Activated naive CD4-positive, alpha-beta T cell treated with anti-CD3 and anti-CD28 coated beads, Interleukin-2, amount 10 ng/mL, durations not matched to agents 7 days and 5 days (primary cell): ENCODE results near the gene DEFB108B.
"Not testable (repeated sequence)": the region's sequence is repeated elsewhere in the genome, so short reads cannot be mapped to it uniquely, and the experiment has no call there.

Experiments used
- CTCF ChIA-PET: fragments of 350-600 bp; sonication (Branson Sonifier 250); formaldehyde crosslinking; loops from one replicate; lab custom pipeline; 2021; ENCODE audit warnings: antibody characterized with exemption; lab: Charles Lee
- DNase-seq: peaks from one replicate; pipeline ENCODE4 v3.0.0-alpha.2; 2020
- H3K27ac Mint-ChIP-seq: one replicate; pipeline ENCODE4 v1.8.0; 2021; ENCODE audit warnings: mild to moderate bottlenecking, moderate library complexity, mixed read lengths
- H3K27me3 Mint-ChIP-seq: one replicate; pipeline ENCODE4 v1.8.0; 2021; ENCODE audit warnings: mild to moderate bottlenecking, mixed read lengths
- H3K36me3 Mint-ChIP-seq: one replicate; pipeline ENCODE4 v1.8.0; 2021; ENCODE audit warnings: mixed read lengths
- H3K4me1 Mint-ChIP-seq: one replicate; pipeline ENCODE4 v1.8.0; 2021; ENCODE audit warnings: mixed read lengths
- H3K4me3 Mint-ChIP-seq: one replicate; pipeline ENCODE4 v1.8.0; 2021; ENCODE audit warnings: mild to moderate bottlenecking, moderate library complexity, mixed read lengths
- H3K9me3 Mint-ChIP-seq: one replicate; pipeline ENCODE4 v1.8.0; 2021; ENCODE audit warnings: mixed read lengths

DEFB108B gene, protein sequence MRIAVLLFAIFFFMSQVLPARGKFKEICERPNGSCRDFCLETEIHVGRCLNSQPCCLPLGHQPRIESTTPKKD

DNA sequence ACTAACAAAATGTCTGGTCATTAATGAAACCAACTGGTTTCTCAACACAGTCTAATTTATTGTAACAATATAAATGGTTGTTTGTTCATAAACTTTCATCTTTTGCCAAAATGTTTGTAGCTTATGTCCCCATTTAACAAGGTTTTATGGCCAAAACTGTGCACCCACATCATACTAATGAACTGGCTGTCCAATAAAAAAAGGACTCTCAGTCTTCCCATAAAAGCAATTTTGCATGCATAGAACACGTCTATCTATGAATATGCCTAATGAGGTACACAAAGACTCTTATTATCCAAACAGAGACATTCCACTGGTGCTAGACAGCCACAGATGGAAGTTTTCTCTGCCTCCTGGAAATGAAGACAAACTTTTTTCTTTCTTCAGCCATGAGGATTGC is at the start of gene DEFB108B:
TSS of gene DEFB108B (plus strand) at position 390 of the 400 bp plus-strand sequence. CDS start at position 390, 0 bp downstream.
- H3K9me3 Mint-ChIP-seq, H3K27me3 Mint-ChIP-seq, CTCF ChIA-PET, H3K36me3 Mint-ChIP-seq, H3K4me3 Mint-ChIP-seq, DNase-seq, H3K27ac Mint-ChIP-seq: not testable (repeated sequence)
- H3K4me1 Mint-ChIP-seq: peaks cover 10% of the 10 kb centered on the region

DNA sequence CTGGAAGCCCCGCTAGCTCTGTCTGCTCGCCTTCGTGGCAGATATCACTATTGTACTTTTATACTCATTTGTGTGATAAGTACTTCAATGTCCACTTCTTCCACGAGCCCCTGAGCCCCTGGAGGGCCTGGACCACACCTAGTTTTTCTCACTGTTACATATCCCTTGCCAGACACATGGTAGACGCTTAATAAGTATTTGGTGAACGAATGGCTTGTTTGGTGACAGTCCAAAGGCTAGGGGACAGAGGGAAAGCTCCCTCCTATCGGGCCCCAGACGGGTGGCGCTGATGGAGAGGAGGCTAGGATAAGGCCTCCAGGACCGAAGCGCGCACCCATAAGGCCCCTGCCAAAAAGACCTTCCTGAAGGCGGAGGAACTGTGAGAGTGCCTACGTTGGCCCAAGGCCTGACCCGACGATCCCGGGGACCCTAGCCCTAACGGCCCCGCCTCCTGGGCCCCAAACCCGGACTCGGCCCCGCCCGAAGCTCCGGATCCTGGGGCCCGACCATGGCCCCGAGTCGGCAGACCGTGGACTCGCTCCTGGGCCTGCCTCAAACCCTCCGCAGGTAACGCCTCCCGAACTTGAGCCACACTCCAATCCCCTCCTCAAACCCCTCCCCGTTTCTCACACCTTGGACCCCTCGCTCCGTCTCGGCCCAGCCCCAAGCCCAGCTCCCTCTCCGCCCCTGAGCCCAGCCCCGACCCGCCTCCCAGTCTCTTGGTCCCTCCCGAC is 46.7 kb upstream of the DEFB108B start:
- Mint-ChIP-seq H3K4me1 (peaks cover 27% of the 10 kb centered on the region), H3K4me3 (peak overlapping the region; percentile 92), H3K27ac (peak overlapping the region; percentile 98), H3K27me3 (peaks cover 21% of the 10 kb centered on the region)
- H3K36me3 Mint-ChIP-seq, H3K9me3 Mint-ChIP-seq, DNase-seq, CTCF ChIA-PET: not testable (repeated sequence)

DNA sequence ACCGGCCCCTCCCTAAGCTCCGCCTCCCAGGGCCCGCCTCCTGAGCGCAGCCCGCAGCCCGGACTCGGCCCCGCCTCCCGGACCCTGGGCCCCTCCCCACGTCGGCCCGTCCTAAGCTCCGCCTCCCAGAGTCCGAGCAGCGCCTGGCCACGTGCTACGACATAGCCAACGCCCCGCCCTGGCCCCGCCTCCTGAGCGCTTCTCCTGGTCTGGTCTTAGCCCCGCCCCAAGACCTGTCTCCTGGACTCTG is 46.2 kb upstream of the DEFB108B start:
- DNase-seq: peak; percentile 99
- Mint-ChIP-seq H3K27me3 (peaks cover 16% of the 10 kb centered on the region), H3K4me3 (peak overlapping the region; percentile 92), H3K27ac (peak overlapping the region; percentile 98), H3K4me1 (peaks cover 27% of the 10 kb centered on the region)
- H3K9me3 Mint-ChIP-seq, CTCF ChIA-PET, H3K36me3 Mint-ChIP-seq: not testable (repeated sequence)

DNA sequence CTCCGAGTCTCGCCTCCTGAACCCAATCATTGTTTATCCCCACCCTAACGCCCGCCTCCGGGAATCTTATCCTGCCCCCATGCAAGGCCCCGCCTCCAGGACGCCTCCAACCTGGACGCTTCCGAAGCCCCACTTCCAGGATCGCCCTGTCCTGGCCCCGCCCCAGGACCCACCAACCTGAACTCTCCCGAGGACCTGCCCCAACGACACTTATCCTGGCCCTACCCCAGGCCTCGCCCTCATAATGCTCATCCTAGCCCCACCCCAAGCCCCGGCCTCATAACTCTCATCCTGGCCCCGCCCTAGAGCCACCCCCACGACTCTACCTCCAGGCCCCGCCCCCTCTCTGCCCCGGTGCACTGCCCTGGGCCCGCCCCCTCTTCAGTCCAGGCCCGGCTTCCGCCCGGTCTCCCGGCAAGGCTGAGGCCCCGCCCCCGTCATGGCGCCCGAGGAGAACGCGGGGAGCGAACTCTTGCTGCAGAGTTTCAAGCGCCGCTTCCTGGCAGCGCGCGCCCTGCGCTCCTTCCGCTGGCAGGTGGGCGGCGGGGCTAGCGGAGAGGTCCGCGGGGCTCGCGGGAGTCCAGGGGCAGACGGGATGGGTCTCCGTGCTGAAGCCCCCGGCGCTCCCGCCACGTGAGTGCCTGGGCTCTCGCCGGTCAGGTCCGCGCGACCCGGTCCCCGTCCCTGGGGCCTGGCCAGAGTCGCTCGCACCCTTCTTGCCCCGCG is 45.7 kb upstream of the DEFB108B start:
- DNase-seq: peak; percentile 98
- Mint-ChIP-seq H3K4me3 (peak overlapping the region; percentile 92), H3K36me3 (no peaks in the 10 kb centered on the region), H3K27me3 (peaks cover 15% of the 10 kb centered on the region), H3K9me3 (no peaks in the 10 kb centered on the region), H3K27ac (peak overlapping the region; percentile 98), H3K4me1 (peaks cover 27% of the 10 kb centered on the region)
- CTCF ChIA-PET: no interaction called here

DNA sequence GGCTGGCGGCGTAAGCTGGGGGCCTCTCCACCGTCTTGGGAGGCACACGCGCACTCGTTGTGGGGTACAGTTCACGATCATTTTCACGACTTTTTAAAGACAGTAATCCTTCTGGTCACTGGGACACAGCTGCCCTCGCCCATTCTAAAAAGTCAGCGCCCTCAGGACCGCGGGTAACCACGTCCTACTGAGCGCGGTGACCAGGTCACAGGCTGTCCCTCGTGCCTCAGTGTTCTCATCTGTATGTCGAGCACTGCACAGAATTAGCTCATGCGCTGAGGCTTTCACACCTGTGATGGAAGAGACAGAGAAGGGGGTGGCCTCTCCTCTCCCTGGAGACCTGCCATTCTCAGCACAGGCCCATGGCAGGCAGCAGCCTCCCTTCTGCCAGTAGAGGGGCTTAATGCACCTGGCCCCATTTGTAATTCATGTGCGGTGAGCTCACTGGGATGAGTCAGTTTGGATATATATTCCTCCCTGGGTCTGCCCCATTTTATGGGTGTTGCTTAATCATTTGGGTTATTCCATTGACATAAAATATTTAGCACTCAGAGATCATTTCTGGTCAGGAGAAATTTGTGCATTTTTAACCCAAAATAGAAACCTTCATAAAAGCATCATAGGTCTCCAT is 45.1 kb upstream of the DEFB108B start:
- Mint-ChIP-seq H3K4me1 (peaks cover 32% of the 10 kb centered on the region), H3K27me3 (peaks cover 11% of the 10 kb centered on the region), H3K27ac (peak overlapping the region; percentile 89), H3K4me3 (peak overlapping the region; percentile 92)
- H3K9me3 Mint-ChIP-seq, H3K36me3 Mint-ChIP-seq, CTCF ChIA-PET: not testable (repeated sequence)
- DNase-seq: peak; percentile 38

DNA sequence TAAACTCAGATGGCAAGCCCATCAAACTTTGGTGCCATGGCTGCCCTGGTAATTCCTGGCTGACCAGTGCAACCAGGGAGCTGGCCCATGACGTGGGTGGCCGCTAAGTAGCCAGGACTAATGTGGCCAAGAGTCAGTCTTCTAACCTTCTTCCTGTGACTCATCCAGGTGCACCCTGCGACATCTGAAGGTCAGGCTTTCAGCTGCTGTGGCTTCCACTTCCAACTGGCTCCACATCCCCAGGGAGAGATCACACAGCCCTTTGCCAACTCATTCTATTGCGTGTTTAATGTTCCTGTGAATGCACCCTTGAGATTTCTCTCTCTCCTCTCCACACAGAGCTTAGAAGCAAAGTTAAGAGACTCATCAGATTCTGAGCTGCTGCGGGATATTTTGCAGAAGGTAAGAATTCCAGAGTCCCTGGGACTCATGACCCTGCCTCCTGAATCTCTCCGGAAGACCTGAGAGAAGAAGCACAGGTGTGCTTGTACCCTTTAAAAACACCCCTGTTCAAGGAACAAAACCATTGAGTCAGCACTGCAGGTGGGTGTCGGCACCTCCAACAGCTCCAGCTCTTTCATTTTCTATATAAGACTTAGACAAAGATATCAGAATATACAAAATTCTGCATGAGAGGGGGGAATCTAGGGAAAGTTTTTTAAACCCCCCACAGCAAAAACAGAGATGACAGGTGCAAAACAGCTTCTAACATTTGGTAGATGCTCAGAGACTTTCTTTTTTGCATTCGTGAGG is 43.4 kb upstream of the DEFB108B start:
- not testable (repeated sequence) for DNase-seq, H3K9me3 Mint-ChIP-seq, H3K27me3 Mint-ChIP-seq, H3K36me3 Mint-ChIP-seq, H3K27ac Mint-ChIP-seq, H3K4me3 Mint-ChIP-seq
- CTCF ChIA-PET: interaction anchor here (0.7 kb wide), 1 partner anchor 10 kb away, joined by 3 read pairs; no protein-coding TSS in a partner anchor
- H3K4me1 Mint-ChIP-seq: peaks cover 32% of the 10 kb centered on the region

DNA sequence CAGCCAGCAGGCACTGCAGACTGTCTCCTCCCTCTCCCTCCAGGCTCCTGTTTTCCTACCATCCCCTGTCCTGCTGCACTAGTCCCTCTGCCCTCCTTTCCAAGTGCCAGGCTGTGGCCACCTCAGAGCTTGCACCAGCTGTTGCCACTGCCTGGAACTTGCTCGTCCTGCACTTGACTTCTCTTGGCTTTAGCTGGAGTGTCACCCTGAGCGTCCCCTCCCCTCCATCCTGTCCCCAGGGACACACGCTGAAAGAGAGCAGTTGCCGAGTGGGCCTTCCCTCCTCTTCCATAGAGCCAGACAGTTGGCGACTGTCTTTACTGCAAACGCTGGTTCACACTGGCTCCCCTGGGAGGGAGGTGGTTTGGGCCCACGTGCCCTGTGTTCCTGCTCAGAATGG is 41.9 kb upstream of the DEFB108B start:
- CTCF ChIA-PET, H3K27ac Mint-ChIP-seq, H3K4me3 Mint-ChIP-seq: not testable (repeated sequence)

DNA sequence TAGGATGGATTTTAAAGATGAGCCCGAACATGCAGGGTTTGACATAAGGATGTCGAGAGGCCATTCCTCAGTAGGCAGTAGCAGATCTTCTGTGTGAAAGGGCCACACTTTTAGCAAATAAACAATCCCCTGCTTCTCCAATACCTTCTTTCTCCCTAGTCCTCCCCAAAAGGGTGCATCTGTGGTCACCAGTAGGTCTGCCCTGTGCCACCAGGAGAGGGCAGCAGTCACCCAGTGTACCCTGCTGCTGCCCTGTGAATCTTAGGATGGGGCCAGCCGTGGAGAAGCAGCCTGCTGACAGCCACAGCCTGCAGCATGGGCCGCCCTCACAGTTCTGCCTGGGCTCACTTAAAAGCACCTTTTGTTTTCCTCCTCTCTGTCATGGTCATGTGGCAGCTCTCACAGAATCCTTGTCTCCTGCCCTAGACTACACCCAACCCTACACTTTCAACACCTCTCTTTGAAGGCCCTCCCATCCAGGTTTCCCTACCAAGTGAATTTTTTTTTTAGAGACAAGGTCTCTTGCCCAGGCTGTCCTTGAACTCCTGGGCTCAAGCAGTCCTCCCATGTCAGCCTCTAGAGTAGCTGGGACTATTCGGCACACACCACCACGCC is 40.3 kb upstream of the DEFB108B start:
- H3K36me3 Mint-ChIP-seq, H3K27ac Mint-ChIP-seq, H3K9me3 Mint-ChIP-seq, H3K4me3 Mint-ChIP-seq, CTCF ChIA-PET, H3K27me3 Mint-ChIP-seq: not testable (repeated sequence)
- H3K4me1 Mint-ChIP-seq: peaks cover 26% of the 10 kb centered on the region
- peak; percentile 75 for DNase-seq

More for the DNA sequence above, 41.9 kb upstream of the DEFB108B start:
- DNase-seq, H3K27me3 Mint-ChIP-seq, H3K9me3 Mint-ChIP-seq, H3K36me3 Mint-ChIP-seq: not testable (repeated sequence)
- H3K4me1 Mint-ChIP-seq: peaks cover 29% of the 10 kb centered on the region

DNA sequence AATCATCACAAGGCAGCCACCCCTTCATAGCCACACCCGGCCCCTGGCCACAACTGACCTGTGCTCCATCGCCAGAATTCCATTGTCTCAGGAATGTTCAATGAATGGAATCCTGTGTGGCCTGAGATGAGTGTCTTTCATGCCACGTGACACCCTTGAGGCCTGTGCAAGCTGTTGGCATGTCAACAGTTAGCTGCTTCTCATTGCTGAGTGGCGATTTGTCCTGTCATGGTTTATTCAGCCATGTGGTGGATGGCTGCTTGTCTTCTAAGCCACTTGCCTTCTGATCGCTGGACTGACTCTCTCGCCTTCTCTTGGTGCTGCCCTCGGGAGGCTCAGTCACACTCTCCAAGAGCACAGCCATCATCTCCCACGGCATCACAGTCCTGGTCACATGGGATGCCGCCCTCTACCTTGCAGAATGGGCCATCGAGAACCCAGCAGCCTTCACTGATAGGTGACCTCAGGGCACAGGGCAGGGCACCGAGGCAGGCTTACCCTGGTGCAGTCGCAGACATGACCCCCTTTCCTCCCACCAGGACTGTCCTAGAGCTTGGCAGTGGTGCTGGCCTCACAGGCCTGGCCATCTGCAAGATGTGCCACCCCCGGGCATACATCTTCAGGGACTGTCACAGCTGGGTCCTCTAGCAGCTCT is 38.5 kb upstream of the DEFB108B start:
- DNase-seq, H3K36me3 Mint-ChIP-seq, H3K9me3 Mint-ChIP-seq, H3K27ac Mint-ChIP-seq, CTCF ChIA-PET, H3K4me3 Mint-ChIP-seq, H3K27me3 Mint-ChIP-seq: not testable (repeated sequence)
- peaks cover 10% of the 10 kb centered on the region for H3K4me1 Mint-ChIP-seq

DNA sequence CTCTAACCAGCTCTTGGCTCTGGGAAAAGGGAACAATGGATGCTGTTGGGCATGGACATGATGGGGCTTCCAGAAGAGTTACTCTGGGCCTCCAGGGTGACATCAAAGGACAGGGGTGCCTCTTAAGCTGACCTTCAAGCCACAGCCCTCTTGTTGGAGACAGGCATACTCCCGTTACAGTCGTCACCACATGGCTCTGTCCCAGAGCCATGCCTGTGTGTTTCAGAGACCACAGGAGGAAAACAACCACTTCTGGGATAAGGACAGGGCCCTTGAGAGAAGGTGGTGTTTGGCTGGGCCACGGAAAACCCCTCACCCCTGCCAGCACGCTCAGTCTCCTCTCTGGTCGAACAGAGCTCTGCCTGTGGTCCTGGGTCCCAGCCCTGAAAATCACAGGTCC is 37.8 kb upstream of the DEFB108B start:
- H3K27me3 Mint-ChIP-seq, H3K4me3 Mint-ChIP-seq, H3K9me3 Mint-ChIP-seq, H3K36me3 Mint-ChIP-seq, DNase-seq, CTCF ChIA-PET, H3K27ac Mint-ChIP-seq, H3K4me1 Mint-ChIP-seq: not testable (repeated sequence)

DNA sequence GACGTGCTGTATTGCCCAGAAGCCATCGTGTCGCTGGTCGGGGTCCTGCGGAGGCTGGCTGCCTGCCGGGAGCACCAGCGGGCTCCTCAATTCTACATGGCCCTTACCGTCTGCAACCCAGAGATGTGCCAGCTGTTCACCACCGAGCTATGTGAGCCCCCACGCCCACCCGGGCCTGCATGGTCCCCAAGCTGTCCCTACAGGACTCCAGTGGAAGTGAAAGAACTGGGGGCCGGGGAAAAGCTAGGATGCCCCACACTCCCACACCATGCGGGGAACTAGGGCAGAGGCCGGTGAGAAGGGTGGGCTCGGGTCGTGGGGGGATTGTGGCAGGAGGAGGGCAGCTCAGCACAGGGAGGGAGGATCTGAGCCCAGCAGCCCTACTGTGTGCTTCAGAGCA is 37.0 kb upstream of the DEFB108B start:
- DNase-seq, H3K27me3 Mint-ChIP-seq, H3K27ac Mint-ChIP-seq, H3K36me3 Mint-ChIP-seq, CTCF ChIA-PET, H3K9me3 Mint-ChIP-seq, H3K4me3 Mint-ChIP-seq: not testable (repeated sequence)
- peaks cover 17% of the 10 kb centered on the region for H3K4me1 Mint-ChIP-seq

DNA sequence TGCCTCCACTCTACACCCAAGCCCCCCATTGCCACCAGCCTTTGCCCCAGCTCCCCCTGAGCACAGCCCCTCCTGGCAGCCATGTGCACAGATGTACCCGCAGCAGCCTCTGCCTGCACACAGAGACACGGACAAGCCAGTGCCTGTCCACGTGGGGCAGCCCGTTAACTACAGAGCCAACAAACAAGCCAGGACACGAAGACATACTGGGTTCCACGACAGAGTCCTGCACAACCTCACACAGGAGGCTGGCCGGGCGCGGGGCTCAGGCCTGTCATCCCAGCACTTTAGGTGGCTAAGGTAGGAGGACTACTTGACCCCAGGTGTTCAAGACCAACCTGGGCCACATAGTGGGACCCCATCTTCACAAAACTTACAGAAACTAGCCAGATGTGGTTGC is 36.2 kb upstream of the DEFB108B start:
- H3K4me3 Mint-ChIP-seq: not testable (repeated sequence)

DNA sequence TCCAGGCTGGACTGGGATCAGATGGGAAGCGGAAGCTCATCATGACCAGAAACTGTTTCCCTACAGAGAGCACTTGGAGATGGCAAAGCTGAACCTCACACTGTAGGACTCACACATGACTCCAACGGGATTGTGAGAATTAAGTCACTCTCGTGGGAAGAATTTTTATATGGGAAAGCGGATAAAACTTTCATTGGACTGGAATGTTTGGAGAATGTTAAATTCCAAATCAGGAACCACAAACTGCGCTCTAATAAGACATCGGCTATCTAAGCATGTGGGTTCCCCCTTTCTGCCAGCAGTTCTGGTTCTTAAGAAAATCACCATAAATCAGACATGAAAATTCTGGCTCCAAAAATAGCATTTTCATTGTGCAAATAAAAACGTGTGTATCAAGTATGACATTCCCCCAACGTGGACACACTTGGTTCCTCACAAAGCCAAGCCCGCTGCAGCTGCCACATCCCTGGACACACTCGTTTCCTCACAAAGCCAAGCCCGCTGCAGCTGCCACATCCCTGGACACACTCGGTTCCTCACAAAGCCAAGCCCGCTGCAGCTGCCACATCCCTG is 33.4 kb upstream of the DEFB108B start:
- not testable (repeated sequence) for H3K27me3 Mint-ChIP-seq, H3K9me3 Mint-ChIP-seq, H3K4me3 Mint-ChIP-seq, DNase-seq, H3K27ac Mint-ChIP-seq, H3K36me3 Mint-ChIP-seq
- H3K4me1 Mint-ChIP-seq: peaks cover 16% of the 10 kb centered on the region
- CTCF ChIA-PET: interaction anchor here (0.6 to 1.3 kb wide), 3 partner anchors 10 to 16 kb away, joined by 3 to 5 read pairs (median 4); no protein-coding TSS in a partner anchor

More for the DNA sequence above, 36.2 kb upstream of the DEFB108B start:
- H3K36me3 Mint-ChIP-seq, CTCF ChIA-PET, DNase-seq, H3K9me3 Mint-ChIP-seq, H3K27me3 Mint-ChIP-seq: not testable (repeated sequence)
- Mint-ChIP-seq H3K4me1 (peaks cover 21% of the 10 kb centered on the region), H3K27ac (peak overlapping the region; percentile 69)
